Measurements from ENCODE around the gene C1RL. TPM values are rescaled to one million over a fixed set of nuclear protein-coding genes. Genes with fewer than 3 reads are reported as not detected.

Gene C1RL
- total RNA-seq, 6 experiments from 2014 or later = 8.5 to 20.0 (median 15.8) TPM

DNA sequence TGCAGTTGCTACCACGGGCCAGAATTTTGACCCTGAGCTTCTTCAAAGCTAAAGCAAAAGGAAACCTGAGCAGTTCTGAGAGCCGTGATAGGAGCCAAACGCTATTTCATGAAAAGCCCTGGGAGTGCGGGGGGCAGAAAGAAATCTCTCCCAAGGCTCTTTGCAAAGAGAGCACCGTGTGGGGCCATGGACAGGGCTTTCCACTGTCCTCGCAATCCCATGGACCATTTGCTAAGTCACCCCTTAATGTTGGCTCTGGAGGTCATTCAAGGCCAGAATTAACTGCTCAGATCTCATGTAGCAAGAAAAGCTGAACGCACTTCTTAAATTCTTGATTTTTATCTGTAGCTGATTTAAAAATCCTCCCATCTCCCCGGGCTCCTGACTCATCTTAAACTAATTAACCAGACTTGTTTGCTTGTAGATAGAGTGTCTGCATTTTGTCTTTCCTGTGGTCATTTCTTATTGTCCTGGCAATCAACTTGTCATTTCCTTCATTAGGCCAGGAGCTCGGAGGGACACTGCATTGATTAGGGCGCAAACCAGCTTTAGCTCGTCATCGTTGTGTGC is 46.0 kb upstream of the C1RL start:
- H3K27ac Mint-ChIP-seq = 0 out of 2 replicates have a peak overlapping the region, but pooled peaks have one; percentile 0
- H3K4me3 Mint-ChIP-seq = no peak overlapping the region
- no peaks in the 10 kb centered on the region for H3K36me3 Mint-ChIP-seq (ENCODE audit: low read depth)
- peaks cover 14% of the 10 kb centered on the region for H3K4me1 Mint-ChIP-seq (ENCODE audit: low read depth)
- no peaks in the 10 kb centered on the region for H3K9me3 Mint-ChIP-seq
- H3K27me3 Mint-ChIP-seq (ENCODE audit: insufficient read depth) = no peaks in the 10 kb centered on the region; the same call in none of the 2 replicates
- peak; percentile 22 for DNase-seq
- TF ChIP-seq, protein P1, sequence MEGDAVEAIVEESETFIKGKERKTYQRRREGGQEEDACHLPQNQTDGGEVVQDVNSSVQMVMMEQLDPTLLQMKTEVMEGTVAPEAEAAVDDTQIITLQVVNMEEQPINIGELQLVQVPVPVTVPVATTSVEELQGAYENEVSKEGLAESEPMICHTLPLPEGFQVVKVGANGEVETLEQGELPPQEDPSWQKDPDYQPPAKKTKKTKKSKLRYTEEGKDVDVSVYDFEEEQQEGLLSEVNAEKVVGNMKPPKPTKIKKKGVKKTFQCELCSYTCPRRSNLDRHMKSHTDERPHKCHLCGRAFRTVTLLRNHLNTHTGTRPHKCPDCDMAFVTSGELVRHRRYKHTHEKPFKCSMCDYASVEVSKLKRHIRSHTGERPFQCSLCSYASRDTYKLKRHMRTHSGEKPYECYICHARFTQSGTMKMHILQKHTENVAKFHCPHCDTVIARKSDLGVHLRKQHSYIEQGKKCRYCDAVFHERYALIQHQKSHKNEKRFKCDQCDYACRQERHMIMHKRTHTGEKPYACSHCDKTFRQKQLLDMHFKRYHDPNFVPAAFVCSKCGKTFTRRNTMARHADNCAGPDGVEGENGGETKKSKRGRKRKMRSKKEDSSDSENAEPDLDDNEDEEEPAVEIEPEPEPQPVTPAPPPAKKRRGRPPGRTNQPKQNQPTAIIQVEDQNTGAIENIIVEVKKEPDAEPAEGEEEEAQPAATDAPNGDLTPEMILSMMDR (IDR thresholded peaks at IDR 0.05) = no peak

DNA sequence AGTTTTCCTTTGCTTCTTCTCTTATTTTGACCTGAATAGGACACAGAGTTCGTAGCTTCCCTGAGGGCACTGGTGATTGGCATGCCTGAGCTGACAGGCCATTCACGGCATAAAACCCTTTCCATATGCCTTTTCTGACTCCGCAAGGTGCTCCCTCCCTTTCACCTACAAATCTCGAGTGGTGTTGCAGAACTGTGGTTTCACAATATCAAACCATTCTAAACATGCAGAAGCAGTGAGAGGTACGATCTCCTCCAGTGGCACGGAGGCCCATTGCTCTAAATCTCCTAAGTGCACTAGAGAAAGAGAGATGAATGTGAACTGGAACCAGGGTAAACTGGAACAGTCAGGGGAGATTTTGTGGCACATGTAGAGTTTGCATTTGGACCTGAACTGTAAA is 45.0 kb upstream of the C1RL start:
- Mint-ChIP-seq H3K4me3 (no peak overlapping the region), H3K27ac (no peak overlapping the region), H3K27me3 (ENCODE audit: insufficient read depth) (no peaks in the 10 kb centered on the region; the same call in none of the 2 replicates), H3K36me3 (ENCODE audit: low read depth) (no peaks in the 10 kb centered on the region), H3K9me3 (no peaks in the 10 kb centered on the region), H3K4me1 (ENCODE audit: low read depth) (peaks cover 14% of the 10 kb centered on the region)
- TF ChIP-seq, protein P1 (IDR thresholded peaks at IDR 0.05) = no peak
- no peak for DNase-seq

DNA sequence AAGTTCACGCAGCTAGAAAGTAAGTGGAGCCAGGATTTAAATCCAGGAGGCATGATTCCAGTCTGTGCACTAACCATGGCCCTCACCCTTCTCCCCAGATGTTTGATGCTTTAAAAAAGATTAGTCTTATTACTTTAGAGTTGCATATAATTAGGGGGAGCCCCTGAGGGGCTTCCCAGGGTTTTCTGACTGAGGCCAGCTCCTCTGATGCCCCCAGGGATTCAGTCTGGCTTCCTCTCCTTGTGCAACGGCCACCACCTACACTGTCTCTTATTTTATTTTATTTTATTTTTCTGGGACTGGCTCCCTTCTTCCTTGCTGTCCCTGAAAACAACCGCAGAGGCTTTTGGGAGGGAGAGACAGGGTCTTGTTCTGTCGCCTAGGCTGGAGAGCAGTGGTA is 43.8 kb upstream of the C1RL start:
- Mint-ChIP-seq H3K36me3 (ENCODE audit: low read depth) (no peaks in the 10 kb centered on the region), H3K4me1 (ENCODE audit: low read depth) (peaks cover 14% of the 10 kb centered on the region), H3K27ac (no peak overlapping the region), H3K9me3 (no peaks in the 10 kb centered on the region), H3K27me3 (ENCODE audit: insufficient read depth) (no peaks in the 10 kb centered on the region; the same call in none of the 2 replicates), H3K4me3 (no peak overlapping the region)
- no peak for DNase-seq
- TF ChIP-seq, protein P1 (IDR thresholded peaks at IDR 0.05) = no peak

DNA sequence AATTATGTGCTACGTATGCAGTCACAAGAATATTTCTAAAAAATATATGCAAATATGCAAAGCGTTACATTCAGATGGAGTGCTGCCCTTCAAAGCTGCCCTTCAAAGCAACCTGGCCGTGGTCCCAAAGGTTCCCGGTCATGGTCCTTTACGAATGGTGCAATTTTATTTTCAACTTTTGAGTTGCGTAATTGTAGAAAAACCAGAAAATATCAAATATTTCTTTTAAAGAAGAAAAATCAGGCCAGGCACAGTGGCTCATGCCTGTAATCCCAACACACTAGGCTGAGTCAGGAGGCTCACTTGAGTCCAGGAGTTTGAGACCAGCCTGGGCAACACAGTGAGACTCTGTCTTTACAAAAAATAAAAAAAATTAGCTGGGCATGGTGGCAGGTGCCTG is 42.5 kb upstream of the C1RL start:
- DNase-seq = no peak
- Mint-ChIP-seq H3K9me3 (no peaks in the 10 kb centered on the region), H3K4me1 (ENCODE audit: low read depth) (peaks cover 16% of the 10 kb centered on the region), H3K27ac (no peak overlapping the region), H3K4me3 (no peak overlapping the region), H3K36me3 (ENCODE audit: low read depth) (no peaks in the 10 kb centered on the region), H3K27me3 (ENCODE audit: insufficient read depth) (no peaks in the 10 kb centered on the region; the same call in none of the 2 replicates)
- TF ChIP-seq, protein P1 (IDR thresholded peaks at IDR 0.05) = no peak

DNA sequence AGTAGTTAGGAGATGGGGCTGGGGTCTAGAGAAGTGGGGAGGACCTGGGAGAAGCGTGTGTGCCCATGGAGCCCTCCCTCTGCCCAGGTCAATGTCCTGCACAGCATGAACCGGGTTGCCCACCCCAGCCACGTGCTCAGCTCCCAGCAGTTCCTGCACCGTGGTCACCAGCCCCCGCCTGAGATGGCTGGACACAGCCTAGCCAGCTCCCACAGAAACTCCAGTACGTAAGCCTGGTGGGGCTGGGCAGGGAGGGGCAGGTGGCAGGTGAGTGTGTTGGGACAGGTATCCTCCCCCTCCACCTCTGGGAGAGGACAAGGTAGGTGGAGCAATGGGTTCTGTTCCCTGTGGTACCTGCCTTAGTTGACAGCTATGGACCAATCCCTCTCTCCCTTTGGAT is 41.8 kb upstream of the C1RL start:
- Mint-ChIP-seq H3K27me3 (ENCODE audit: insufficient read depth) (no peaks in the 10 kb centered on the region; the same call in none of the 2 replicates), H3K4me1 (ENCODE audit: low read depth) (peaks cover 23% of the 10 kb centered on the region)
- DNase-seq = no peak

More for the DNA sequence above, 41.8 kb upstream of the C1RL start:
- TF ChIP-seq, protein P1 (IDR thresholded peaks at IDR 0.05) = no peak
- H3K9me3 Mint-ChIP-seq = no peaks in the 10 kb centered on the region
- no peak overlapping the region for H3K27ac Mint-ChIP-seq
- no peaks in the 10 kb centered on the region for H3K36me3 Mint-ChIP-seq (ENCODE audit: low read depth)
- no peak overlapping the region for H3K4me3 Mint-ChIP-seq

Data from HFFc6 (cell line).